A673 (cell line): ENCODE results near the gene IPCEF1. TPM values are rescaled to one million over a fixed set of nuclear protein-coding genes. Genes with fewer than 3 reads are reported as not detected.

Experiments
- BruUV-seq: library from RNA; stranded (reverse); fragments of 400-500 nt; replicated peaks from 2 replicates; lab custom pipeline; 2021; lab: Mats Ljungman, UMichigan
- CTCF ChIA-PET: fragments of 300-600 bp; sonication (Branson Sonifier 250); formaldehyde crosslinking; loops from one replicate; lab custom pipeline; 2022; ENCODE audit warnings: antibody characterized with exemption; lab: Charles Lee
- POLR2A ChIA-PET: fragments of 300-600 bp; sonication (Branson Sonifier 250); formaldehyde crosslinking; loops from one replicate; lab custom pipeline; 2022; ENCODE audit warnings: antibody characterized with exemption; ENCODE audit not compliant: low non-redundant PET; lab: Charles Lee
- DNase-seq: peaks from one replicate; pipeline ENCODE4 v3.0.0-alpha.2; 2015; ENCODE audit warnings: low spot score
- H3K27ac ChIP-seq: fragments of 200-600 bp; sonication (generic); 2 replicates; pipeline ENCODE4 v1.5.1; 2016; ENCODE audit warnings: mixed run types, low read depth, mild to moderate bottlenecking, mixed read lengths, antibody characterized with exemption, low read length; ENCODE audit not compliant: poor library complexity, severe bottlenecking
- H3K27me3 ChIP-seq: fragments of 200-600 bp; sonication (generic); replicated peaks from 2 replicates; pipeline ENCODE4 v1.6.1; 2017; ENCODE audit warnings: mixed run types, low read depth, mild to moderate bottlenecking, mixed read lengths, antibody characterized with exemption, low read length; ENCODE audit not compliant: insufficient read depth, poor library complexity
- H3K36me3 ChIP-seq: fragments of 200-600 bp; sonication (generic); 2 replicates; pipeline ENCODE4 v1.6.1; 2016; ENCODE audit warnings: mixed run types, mild to moderate bottlenecking, mixed read lengths, antibody characterized with exemption, low read length; ENCODE audit not compliant: insufficient read depth, poor library complexity, severe bottlenecking
- H3K4me1 ChIP-seq: fragments of 200-600 bp; sonication (generic); 2 replicates; pipeline ENCODE4 v1.6.1; 2017; ENCODE audit warnings: mixed run types, mild to moderate bottlenecking, mixed read lengths, antibody characterized with exemption, low read length; ENCODE audit not compliant: insufficient read depth, poor library complexity, severe bottlenecking
- H3K4me3 ChIP-seq: fragments of 200-600 bp; sonication (generic); 2 replicates; pipeline ENCODE4 v1.5.1; 2016; ENCODE audit warnings: low read depth, mixed run types, mild to moderate bottlenecking, mixed read lengths, low read length; ENCODE audit not compliant: poor library complexity, severe bottlenecking
- H3K9me3 ChIP-seq: fragments of 200-600 bp; sonication (generic); 2 replicates; pipeline ENCODE4 v1.6.1; 2016; ENCODE audit warnings: mixed run types, low read depth, mild to moderate bottlenecking, mixed read lengths, antibody characterized with exemption, low read length; ENCODE audit not compliant: poor library complexity, severe bottlenecking
- EZH2 ChIP-seq: fragments of 200-600 bp; sonication (generic); IDR thresholded peaks from 2 replicates; pipeline ENCODE4 v1.6.1; 2017; ENCODE audit warnings: borderline replicate concordance, low read depth, mild to moderate bottlenecking, mixed read lengths, antibody characterized with exemption, low read length; ENCODE audit not compliant: poor library complexity, severe bottlenecking
- intact Hi-C: fragments of 100-400 bp; cut with micrococcal nuclease; formaldehyde crosslinking; loops from one replicate; pipeline ENCODE4 v1.10.0; 2022; ENCODE audit not compliant: unreplicated experiment
- total RNA-seq: library from RNA; stranded (reverse); gene quantifications from 2 replicates; pipeline ENCODE4 v1.2.3, GENCODE V29; 2021
- TF ChIP-seq, protein P1 (sequence below): fragments of 300-800, 200-600 bp; sonication (generic); conservative IDR thresholded peaks from 2 replicates; pipeline ENCODE4 v1.5.1; 2017; ENCODE audit warnings: low read depth, mild to moderate bottlenecking, antibody characterized with exemption, low read length, moderate library complexity, mixed read lengths

Gene IPCEF1
- total RNA-seq, 1 experiment from 2014 or later: 1.4 TPM

DNA sequence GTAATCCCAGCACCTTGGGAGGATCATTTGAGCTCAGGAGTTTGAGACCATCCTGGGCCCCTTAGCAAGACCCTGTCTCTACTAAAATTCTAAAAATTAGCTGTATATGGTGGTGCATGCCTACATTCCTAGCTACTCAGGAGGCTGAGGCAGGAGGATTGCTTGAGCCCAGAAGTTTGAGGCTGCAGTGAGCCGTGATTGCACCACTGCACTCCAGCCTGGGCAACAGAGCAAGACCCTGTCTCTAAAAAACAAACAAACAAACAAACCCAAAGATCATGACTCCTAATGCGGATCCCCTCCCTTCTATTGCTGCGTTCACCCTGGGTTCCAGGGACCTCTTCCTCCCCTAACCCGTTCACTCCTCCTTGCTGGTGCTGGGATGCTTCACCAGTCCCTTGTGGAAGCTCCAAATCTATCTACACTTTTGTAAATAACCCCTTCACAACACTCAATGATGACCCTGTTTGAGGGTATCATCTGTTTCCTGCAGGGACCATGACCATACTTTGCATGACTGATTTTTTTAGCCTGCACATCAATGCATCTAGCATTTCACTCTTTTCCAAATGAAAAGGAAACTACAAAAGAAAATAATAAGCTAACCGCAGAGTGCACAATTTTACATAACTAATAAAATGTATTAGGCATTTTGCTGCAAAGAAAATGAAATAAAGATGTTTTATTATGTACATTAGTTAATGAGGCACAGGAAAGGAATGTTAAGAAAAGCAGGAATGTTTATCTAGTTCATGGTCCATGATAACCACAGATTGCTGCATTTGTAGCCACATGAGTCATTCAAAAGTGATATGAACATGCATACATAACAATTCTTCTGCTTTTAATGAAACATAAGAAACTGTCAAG lies 30.5 kb upstream of the IPCEF1 start:
- H3K9me3 ChIP-seq: no peaks in the 10 kb centered on the region
- peak; percentile 37 for DNase-seq
- H3K36me3 ChIP-seq: no peaks in the 10 kb centered on the region
- H3K27me3 ChIP-seq: no peaks in the 10 kb centered on the region
- H3K4me1 ChIP-seq: no peaks in the 10 kb centered on the region
- TF ChIP-seq EZH2: no peak
- TF ChIP-seq, protein P1, sequence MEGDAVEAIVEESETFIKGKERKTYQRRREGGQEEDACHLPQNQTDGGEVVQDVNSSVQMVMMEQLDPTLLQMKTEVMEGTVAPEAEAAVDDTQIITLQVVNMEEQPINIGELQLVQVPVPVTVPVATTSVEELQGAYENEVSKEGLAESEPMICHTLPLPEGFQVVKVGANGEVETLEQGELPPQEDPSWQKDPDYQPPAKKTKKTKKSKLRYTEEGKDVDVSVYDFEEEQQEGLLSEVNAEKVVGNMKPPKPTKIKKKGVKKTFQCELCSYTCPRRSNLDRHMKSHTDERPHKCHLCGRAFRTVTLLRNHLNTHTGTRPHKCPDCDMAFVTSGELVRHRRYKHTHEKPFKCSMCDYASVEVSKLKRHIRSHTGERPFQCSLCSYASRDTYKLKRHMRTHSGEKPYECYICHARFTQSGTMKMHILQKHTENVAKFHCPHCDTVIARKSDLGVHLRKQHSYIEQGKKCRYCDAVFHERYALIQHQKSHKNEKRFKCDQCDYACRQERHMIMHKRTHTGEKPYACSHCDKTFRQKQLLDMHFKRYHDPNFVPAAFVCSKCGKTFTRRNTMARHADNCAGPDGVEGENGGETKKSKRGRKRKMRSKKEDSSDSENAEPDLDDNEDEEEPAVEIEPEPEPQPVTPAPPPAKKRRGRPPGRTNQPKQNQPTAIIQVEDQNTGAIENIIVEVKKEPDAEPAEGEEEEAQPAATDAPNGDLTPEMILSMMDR: no peak
- no peak overlapping the region for H3K4me3 ChIP-seq
- BruUV-seq: no TSS peak
- H3K27ac ChIP-seq: no peak overlapping the region
- intact Hi-C loops: no loop called here
- ChIA-PET CTCF (no interaction called here), POLR2A (no interaction called here)

DNA sequence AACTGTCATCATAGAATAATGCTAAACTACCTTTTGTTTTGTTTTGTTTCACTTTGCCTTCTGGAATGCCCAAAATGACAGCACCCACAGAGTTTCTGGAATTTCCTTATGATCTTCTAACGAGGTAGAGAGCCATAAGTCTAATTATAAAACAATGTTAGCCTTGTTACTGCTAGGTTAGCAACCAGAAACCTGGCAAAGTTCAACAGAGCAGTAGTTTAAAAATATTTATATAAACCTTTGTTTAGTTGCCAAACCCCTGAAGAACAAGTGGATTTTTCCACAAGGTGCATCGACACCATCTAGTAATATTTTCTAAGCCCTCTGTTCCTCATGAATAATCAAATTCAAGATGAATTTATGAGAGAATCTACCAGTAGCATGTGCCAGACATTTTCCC lies 27.6 kb upstream of the IPCEF1 start:
- DNase-seq: no peak
- intact Hi-C loops: no loop called here
- Histone ChIP-seq H3K27ac (no peak overlapping the region), H3K27me3 (no peaks in the 10 kb centered on the region), H3K9me3 (no peaks in the 10 kb centered on the region), H3K4me3 (no peak overlapping the region), H3K4me1 (no peaks in the 10 kb centered on the region), H3K36me3 (no peaks in the 10 kb centered on the region)
- POLR2A ChIA-PET: no interaction called here
- TF ChIP-seq EZH2: no peak
- TF ChIP-seq, protein P1: no peak
- CTCF ChIA-PET: no interaction called here
- no TSS peak for BruUV-seq

DNA sequence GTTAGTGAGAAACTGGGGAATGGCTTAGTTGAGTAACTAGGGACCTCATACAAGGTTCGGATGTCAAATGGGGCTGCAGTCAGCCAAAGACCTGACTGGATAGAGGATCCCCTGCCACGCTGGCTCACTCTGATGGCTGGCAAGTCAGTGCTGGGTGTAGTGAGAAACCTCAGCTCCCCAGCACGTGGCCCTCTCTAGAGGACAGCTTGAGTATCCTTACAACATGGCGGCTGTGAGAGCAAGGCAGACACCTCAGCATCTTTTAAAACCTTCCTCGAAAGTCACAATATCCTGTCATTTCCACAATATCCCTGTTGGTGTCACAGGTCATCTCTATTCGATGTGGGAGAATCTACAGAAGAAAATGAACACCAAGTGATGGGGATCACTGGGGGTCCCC lies 26.7 kb upstream of the IPCEF1 start:
- BruUV-seq: no TSS peak
- no peak for DNase-seq
- TF ChIP-seq, protein P1: no peak
- no peak for TF ChIP-seq EZH2
- Histone ChIP-seq H3K4me3 (no peak overlapping the region), H3K27ac (no peak overlapping the region), H3K27me3 (no peaks in the 10 kb centered on the region), H3K4me1 (no peaks in the 10 kb centered on the region), H3K9me3 (no peaks in the 10 kb centered on the region), H3K36me3 (no peaks in the 10 kb centered on the region)
- ChIA-PET CTCF (no interaction called here), POLR2A (no interaction called here)
- intact Hi-C loops: no loop called here
